ENCODE data around the gene AGT. TPM values are rescaled to one million over a fixed set of nuclear protein-coding genes. Genes with fewer than 3 reads are reported as not detected.

The AGT gene
- total RNA-seq, 3 donors from 2014 or later: 0.59 to 9.1 (median 8.2) TPM

DNA sequence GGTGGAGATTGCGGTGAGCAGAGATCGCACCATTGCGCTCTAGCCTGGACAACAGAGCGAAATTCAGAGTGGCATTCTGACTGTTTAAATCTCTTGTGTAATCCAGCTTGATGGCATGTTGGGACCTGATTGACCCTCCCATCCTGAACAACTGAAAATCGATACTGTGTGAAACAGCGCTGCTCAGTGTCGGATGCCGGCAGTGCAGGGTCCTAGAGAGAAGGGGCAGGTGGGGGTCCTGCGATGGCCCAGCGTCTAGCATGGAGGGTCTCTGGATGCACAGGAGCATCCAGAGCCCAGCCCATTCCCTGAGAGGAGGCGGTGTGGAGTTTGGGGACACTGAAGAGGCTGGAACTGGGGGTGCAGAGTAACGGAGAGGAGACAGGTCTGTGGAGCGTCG, 15.8 kb downstream of the AGT start:
- Histone ChIP-seq H3K27me3 (no peaks in the 10 kb centered on the region), H3K4me3 (no peak overlapping the region), H3K36me3 (no peaks in the 10 kb centered on the region), H3K27ac (no peak overlapping the region), H3K4me1 (no peaks in the 10 kb centered on the region), H3K9me3 (no peaks in the 10 kb centered on the region)
- no peak for DNase-seq (ENCODE audit: low spot score in 2 of 2)
- intact Hi-C loops (cut with DNase I; ENCODE audit: low total_unique reads): no loop called here
- TF ChIP-seq CTCF (IDR thresholded peaks at IDR 0.05) (no peak), POLR2A (IDR thresholded peaks at IDR 0.05) (no peak)

DNA sequence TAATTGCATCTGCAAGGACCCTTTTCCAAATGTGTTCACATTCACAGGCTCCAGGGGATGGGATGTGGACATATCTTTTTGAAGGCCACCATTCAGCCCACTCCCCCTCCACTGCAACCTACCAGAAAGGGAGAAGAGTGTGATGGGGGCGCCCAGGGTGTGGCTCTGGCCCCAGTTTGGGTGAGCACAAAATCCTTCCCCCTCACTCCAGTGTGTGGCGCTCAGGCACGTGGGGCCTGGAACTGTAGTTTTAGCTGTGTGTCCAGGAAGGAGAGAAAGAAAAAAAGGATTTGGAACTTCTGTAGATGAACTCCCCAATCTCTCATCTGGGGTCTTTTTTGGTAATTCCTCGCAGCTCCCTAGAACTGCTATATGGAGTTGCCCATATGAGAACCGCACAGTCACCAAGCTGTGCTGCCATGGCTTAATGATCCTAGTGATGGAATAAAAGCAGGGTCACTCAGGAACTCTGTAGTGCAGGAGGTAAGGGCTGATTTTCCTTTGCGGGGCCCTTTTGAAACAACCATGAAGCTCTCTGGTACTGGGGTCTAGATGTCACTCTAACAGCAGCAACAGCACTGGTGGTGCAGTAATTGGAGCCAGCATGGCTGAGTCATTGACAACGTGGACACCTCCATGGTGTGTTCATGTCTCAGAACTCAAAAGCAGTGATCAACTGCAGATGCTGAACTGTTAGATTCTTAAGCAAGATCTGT, 17.0 kb downstream of the AGT start:
- Histone ChIP-seq H3K27ac (no peak overlapping the region), H3K4me1 (no peaks in the 10 kb centered on the region), H3K9me3 (no peaks in the 10 kb centered on the region), H3K27me3 (no peaks in the 10 kb centered on the region), H3K36me3 (no peaks in the 10 kb centered on the region), H3K4me3 (no peak overlapping the region)
- intact Hi-C loops (cut with DNase I; ENCODE audit: low total_unique reads): no loop called here
- DNase-seq (ENCODE audit: low spot score in 2 of 2): no peak
- TF ChIP-seq POLR2AphosphoS5 (IDR thresholded peaks at IDR 0.05): no peak

DNA sequence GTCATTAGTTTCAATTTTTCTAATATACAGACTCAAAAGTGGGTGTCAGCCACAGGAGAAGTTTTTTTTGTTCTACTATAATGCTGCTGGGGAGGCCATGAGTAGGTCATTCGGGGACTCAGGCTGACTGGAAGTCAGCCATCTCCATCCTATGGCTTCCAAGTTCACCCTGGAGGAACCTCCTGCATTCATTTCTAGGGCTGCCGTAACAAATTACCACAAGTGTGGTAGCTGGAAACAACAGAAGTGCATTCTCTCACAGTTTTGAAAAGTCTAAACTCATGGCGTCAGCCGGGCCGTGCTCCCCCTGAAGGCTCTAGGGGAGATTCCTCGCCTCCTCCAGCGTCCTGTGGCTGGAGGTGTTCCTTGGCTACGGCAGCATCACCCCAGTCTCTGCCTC, 17.7 kb downstream of the AGT start:
- Histone ChIP-seq H3K36me3 (no peaks in the 10 kb centered on the region), H3K4me1 (no peaks in the 10 kb centered on the region), H3K9me3 (no peaks in the 10 kb centered on the region), H3K27me3 (no peaks in the 10 kb centered on the region), H3K27ac (no peak overlapping the region), H3K4me3 (no peak overlapping the region)
- intact Hi-C loops (cut with DNase I; ENCODE audit: low total_unique reads): no loop called here
- no peak for DNase-seq (ENCODE audit: low spot score in 2 of 2)
- TF ChIP-seq CTCF (IDR thresholded peaks at IDR 0.05) (no peak), POLR2AphosphoS5 (IDR thresholded peaks at IDR 0.05) (no peak), POLR2A (IDR thresholded peaks at IDR 0.05) (no peak)

- Histone ChIP-seq H3K9me3 (no peaks in the 10 kb centered on the region), H3K27me3 (no peaks in the 10 kb centered on the region), H3K36me3 (no peaks in the 10 kb centered on the region), H3K4me3 (no peak overlapping the region), H3K4me1 (no peaks in the 10 kb centered on the region), H3K27ac (no peak overlapping the region)
- TF ChIP-seq CTCF (IDR thresholded peaks at IDR 0.05): no peak
- TF ChIP-seq POLR2A (IDR thresholded peaks at IDR 0.05): no peak
- TF ChIP-seq POLR2AphosphoS5 (IDR thresholded peaks at IDR 0.05): no peak
- no peak for DNase-seq (ENCODE audit: low spot score in 2 of 2)
- intact Hi-C loops (cut with DNase I; ENCODE audit: low total_unique reads): no loop called here
Observed at GRCh38 chr1:230694991-230695390, 18.9 kb downstream of the AGT start.

GRCh38 chr1:230694464-230694863, 19.5 kb downstream of the AGT start:
- H3K36me3 ChIP-seq: no peaks in the 10 kb centered on the region
- intact Hi-C loops (cut with DNase I; ENCODE audit: low total_unique reads): no loop called here
- H3K27me3 ChIP-seq: no peaks in the 10 kb centered on the region
- H3K4me1 ChIP-seq: no peaks in the 10 kb centered on the region
- no peak overlapping the region for H3K4me3 ChIP-seq
- no peaks in the 10 kb centered on the region for H3K9me3 ChIP-seq
- no peak overlapping the region for H3K27ac ChIP-seq
- TF ChIP-seq CTCF (IDR thresholded peaks at IDR 0.05): no peak
- no peak for TF ChIP-seq POLR2AphosphoS5 (IDR thresholded peaks at IDR 0.05)
- TF ChIP-seq POLR2A (IDR thresholded peaks at IDR 0.05): no peak
- DNase-seq (ENCODE audit: low spot score in 2 of 2): no peak

GRCh38 chr1:230693777-230694176, 20.1 kb downstream of the AGT start:
- H3K4me3 ChIP-seq: no peak overlapping the region
- no peaks in the 10 kb centered on the region for H3K4me1 ChIP-seq
- H3K9me3 ChIP-seq: no peaks in the 10 kb centered on the region
- intact Hi-C loops (cut with DNase I; ENCODE audit: low total_unique reads): no loop called here
- no peaks in the 10 kb centered on the region for H3K36me3 ChIP-seq
- no peak for DNase-seq (ENCODE audit: low spot score in 2 of 2)
- no peak for TF ChIP-seq POLR2A (IDR thresholded peaks at IDR 0.05)
- TF ChIP-seq POLR2AphosphoS5 (IDR thresholded peaks at IDR 0.05): no peak
- TF ChIP-seq CTCF (IDR thresholded peaks at IDR 0.05): no peak
- no peak overlapping the region for H3K27ac ChIP-seq
- no peaks in the 10 kb centered on the region for H3K27me3 ChIP-seq
